Measurements from ENCODE around the gene CLVS2. TPM values are rescaled to one million over a fixed set of nuclear protein-coding genes. Genes with fewer than 3 reads are reported as not detected.

Gene CLVS2
- polyA plus RNA-seq, 3 donors from 2014 or later, result not detected

GRCh38 chr6:123042401-123042800 is 46.4 kb downstream of the CLVS2 start:
- H3K36me3 Mint-ChIP-seq, result no peaks in the 10 kb centered on the region
- peaks cover 0 to 3% (median 0%) of the 10 kb centered on the region in 3 donors for H3K27me3 Mint-ChIP-seq (ENCODE audit: low read depth in 3 of 3)
- H3K27ac Mint-ChIP-seq, result no peak overlapping the region
- H3K4me1 Mint-ChIP-seq, result no peaks in the 10 kb centered on the region
- no peak overlapping the region for H3K4me3 Mint-ChIP-seq
- no peak for DNase-seq
- H3K9me3 Mint-ChIP-seq, result peaks cover 0 to 18% (median 4%) of the 10 kb centered on the region in 6 donors

- Mint-ChIP-seq H3K36me3 (no peaks in the 10 kb centered on the region), H3K27ac (no peak overlapping the region), H3K27me3 (ENCODE audit: low read depth in 3 of 3) (peaks cover 0 to 3% (median 0%) of the 10 kb centered on the region in 3 donors), H3K9me3 (peaks cover 0 to 10% (median 4%) of the 10 kb centered on the region in 6 donors), H3K4me1 (no peaks in the 10 kb centered on the region), H3K4me3 (no peak overlapping the region)
- DNase-seq, result no peak
Observed at GRCh38 chr6:123044341-123044860, 48.4 kb downstream of the CLVS2 start.

- DNase-seq, result no peak
- H3K4me1 Mint-ChIP-seq, result no peaks in the 10 kb centered on the region
- peaks cover 0 to 3% (median 0%) of the 10 kb centered on the region in 3 donors for H3K36me3 Mint-ChIP-seq
- peaks cover 0 to 15% (median 1%) of the 10 kb centered on the region in 6 donors for H3K9me3 Mint-ChIP-seq
- H3K4me3 Mint-ChIP-seq, result no peak overlapping the region
- H3K27ac Mint-ChIP-seq, result no peak overlapping the region
- H3K27me3 Mint-ChIP-seq (ENCODE audit: low read depth in 3 of 3), result no peaks in the 10 kb centered on the region
Observed at GRCh38 chr6:123053602-123054225, 57.7 kb downstream of the CLVS2 start.

GRCh38 chr6:123055256-123055655 is 59.2 kb downstream of the CLVS2 start:
- Mint-ChIP-seq H3K27ac (no peak overlapping the region), H3K36me3 (peaks cover 0 to 2% (median 0%) of the 10 kb centered on the region in 3 donors), H3K4me3 (no peak overlapping the region), H3K27me3 (ENCODE audit: low read depth in 3 of 3) (no peaks in the 10 kb centered on the region), H3K4me1 (no peaks in the 10 kb centered on the region), H3K9me3 (peaks cover 0 to 13% (median 5%) of the 10 kb centered on the region in 6 donors)
- DNase-seq, result no peak

- no peak overlapping the region for H3K27ac Mint-ChIP-seq
- DNase-seq, result no peak
- H3K27me3 Mint-ChIP-seq (ENCODE audit: low read depth in 3 of 3), result no peaks in the 10 kb centered on the region
- H3K4me1 Mint-ChIP-seq, result no peaks in the 10 kb centered on the region
- no peak overlapping the region for H3K4me3 Mint-ChIP-seq
- no peaks in the 10 kb centered on the region for H3K36me3 Mint-ChIP-seq
- peaks cover 0 to 9% (median 3%) of the 10 kb centered on the region in 6 donors for H3K9me3 Mint-ChIP-seq
Observed at GRCh38 chr6:123062670-123063069, 66.6 kb downstream of the CLVS2 start.

GRCh38 chr6:123064038-123064437 is 68.0 kb downstream of the CLVS2 start:
- Mint-ChIP-seq H3K9me3 (peaks cover 0 to 9% (median 2%) of the 10 kb centered on the region in 6 donors), H3K27ac (no peak overlapping the region), H3K36me3 (no peaks in the 10 kb centered on the region), H3K27me3 (ENCODE audit: low read depth in 3 of 3) (no peaks in the 10 kb centered on the region), H3K4me3 (no peak overlapping the region), H3K4me1 (no peaks in the 10 kb centered on the region)
- no peak for DNase-seq

GRCh38 chr6:123074616-123075015 is 78.6 kb downstream of the CLVS2 start:
- H3K27ac Mint-ChIP-seq, result no peak overlapping the region
- no peak for DNase-seq
- no peaks in the 10 kb centered on the region for H3K36me3 Mint-ChIP-seq
- H3K27me3 Mint-ChIP-seq (ENCODE audit: low read depth in 3 of 3), result no peaks in the 10 kb centered on the region
- peaks cover 0 to 16% (median under 1%) of the 10 kb centered on the region in 6 donors for H3K9me3 Mint-ChIP-seq
- H3K4me3 Mint-ChIP-seq, result no peak overlapping the region
- no peaks in the 10 kb centered on the region for H3K4me1 Mint-ChIP-seq

GRCh38 chr6:123085403-123085802 is 89.4 kb downstream of the CLVS2 start:
- no peak overlapping the region for H3K4me3 Mint-ChIP-seq
- peaks cover 0 to 2% (median 0%) of the 10 kb centered on the region in 3 donors for H3K27me3 Mint-ChIP-seq (ENCODE audit: low read depth in 3 of 3)
- no peak for DNase-seq
- H3K4me1 Mint-ChIP-seq, result no peaks in the 10 kb centered on the region
- no peaks in the 10 kb centered on the region for H3K36me3 Mint-ChIP-seq
- H3K9me3 Mint-ChIP-seq, result peaks cover 2 to 14% (median 7%) of the 10 kb centered on the region in 6 donors
- no peak overlapping the region for H3K27ac Mint-ChIP-seq

GRCh38 chr6:123089226-123089625 is 93.2 kb downstream of the CLVS2 start:
- Mint-ChIP-seq H3K27me3 (ENCODE audit: low read depth in 3 of 3) (peaks cover 0 to 2% (median 0%) of the 10 kb centered on the region in 3 donors), H3K4me1 (no peaks in the 10 kb centered on the region), H3K36me3 (no peaks in the 10 kb centered on the region), H3K9me3 (peaks cover 0 to 17% (median 6%) of the 10 kb centered on the region in 6 donors), H3K27ac (no peak overlapping the region), H3K4me3 (no peak overlapping the region)
- DNase-seq, result no peak

- H3K9me3 Mint-ChIP-seq, result peaks cover 0 to 14% (median 8%) of the 10 kb centered on the region in 6 donors
- H3K36me3 Mint-ChIP-seq, result no peaks in the 10 kb centered on the region
- peaks cover 0 to 2% (median 0%) of the 10 kb centered on the region in 3 donors for H3K27me3 Mint-ChIP-seq (ENCODE audit: low read depth in 3 of 3)
- H3K27ac Mint-ChIP-seq, result no peak overlapping the region
- H3K4me3 Mint-ChIP-seq, result no peak overlapping the region
- DNase-seq, result no peak
- no peaks in the 10 kb centered on the region for H3K4me1 Mint-ChIP-seq
Observed at GRCh38 chr6:123091091-123091895, 95.3 kb downstream of the CLVS2 start.

- Mint-ChIP-seq H3K4me3 (no peak overlapping the region), H3K9me3 (peaks cover 0 to 12% (median 8%) of the 10 kb centered on the region in 6 donors), H3K27ac (no peak overlapping the region), H3K27me3 (ENCODE audit: low read depth in 3 of 3) (no peaks in the 10 kb centered on the region), H3K4me1 (no peaks in the 10 kb centered on the region), H3K36me3 (no peaks in the 10 kb centered on the region)
- no peak for DNase-seq
Observed at GRCh38 chr6:123091896-123092271, 95.8 kb downstream of the CLVS2 start.

- no peaks in the 10 kb centered on the region for H3K36me3 Mint-ChIP-seq
- H3K4me1 Mint-ChIP-seq, result no peaks in the 10 kb centered on the region
- H3K27me3 Mint-ChIP-seq (ENCODE audit: low read depth in 3 of 3), result no peaks in the 10 kb centered on the region
- no peak overlapping the region for H3K4me3 Mint-ChIP-seq
- no peak for DNase-seq
- peaks cover 3 to 15% (median 6%) of the 10 kb centered on the region in 6 donors for H3K9me3 Mint-ChIP-seq
- H3K27ac Mint-ChIP-seq, result no peak overlapping the region
Observed at GRCh38 chr6:123094795-123095194, 98.8 kb downstream of the CLVS2 start.

GRCh38 chr6:123105561-123105960 is 109.5 kb downstream of the CLVS2 start:
- Mint-ChIP-seq H3K36me3 (no peaks in the 10 kb centered on the region), H3K4me1 (no peaks in the 10 kb centered on the region), H3K4me3 (no peak overlapping the region), H3K9me3 (peaks cover 5 to 51% (median 15%) of the 10 kb centered on the region in 6 donors), H3K27ac (no peak overlapping the region), H3K27me3 (ENCODE audit: low read depth in 3 of 3) (peaks cover 0 to 1% (median 1%) of the 10 kb centered on the region in 3 donors)
- DNase-seq, result no peak

GRCh38 chr6:123116370-123116769 is 120.3 kb downstream of the CLVS2 start:
- H3K27ac Mint-ChIP-seq, result no peak overlapping the region
- H3K4me3 Mint-ChIP-seq, result no peak overlapping the region
- no peaks in the 10 kb centered on the region for H3K36me3 Mint-ChIP-seq
- H3K27me3 Mint-ChIP-seq (ENCODE audit: low read depth in 3 of 3), result peaks cover 0 to 2% (median 0%) of the 10 kb centered on the region in 3 donors
- no peak for DNase-seq
- peaks cover 0 to 17% (median 4%) of the 10 kb centered on the region in 6 donors for H3K9me3 Mint-ChIP-seq
- H3K4me1 Mint-ChIP-seq, result no peaks in the 10 kb centered on the region
